ENCODE data around the gene C17orf50. TPM values are rescaled to one million over a fixed set of nuclear protein-coding genes. Genes with fewer than 3 reads are reported as not detected.

Gene C17orf50
- total and polyA plus RNA-seq, 7 donors: 0.07 TPM; not detected in 6

- WGBS, 2 donors: 82 to 90% methylated on average over 29 of the region's 29 CpGs
- H3K27ac ChIP-seq: no peak overlapping the region
- TF ChIP-seq POLR2AphosphoS5 (IDR thresholded peaks at IDR 0.05): no peak
- TF ChIP-seq EP300 (IDR thresholded peaks at IDR 0.05): no peak
- TF ChIP-seq POLR2A (IDR thresholded peaks at IDR 0.05): no peak
- no peak for TF ChIP-seq CTCF (IDR thresholded peaks at IDR 0.05)
- H3K4me1 ChIP-seq: peaks cover 0 to 20% (median 18%) of the 10 kb centered on the region in 4 donors
- no peak for DNase-seq
- intact Hi-C loops (cut with DNase I): no loop called here
- no peaks in the 10 kb centered on the region for H3K9me3 ChIP-seq
- H3K27me3 ChIP-seq: peaks cover 0 to 6% (median 0%) of the 10 kb centered on the region in 3 donors
- H3K36me3 ChIP-seq: no peaks in the 10 kb centered on the region
- H3K4me3 ChIP-seq: no peak overlapping the region
Observed at GRCh38 chr17:35735036-35735805, 25.5 kb upstream of the C17orf50 start.

- Histone ChIP-seq H3K4me3 (no peak overlapping the region), H3K27me3 (peaks cover 0 to 16% (median 3%) of the 10 kb centered on the region in 3 donors), H3K27ac (no peak overlapping the region), H3K36me3 (no peaks in the 10 kb centered on the region), H3K4me1 (peaks cover 0 to 19% (median 14%) of the 10 kb centered on the region in 4 donors), H3K9me3 (no peaks in the 10 kb centered on the region)
- 92 to 94% methylated on average over 5 of the region's 5 CpGs for WGBS, 2 donors
- intact Hi-C loops (cut with DNase I): no loop called here
- no peak for DNase-seq
- TF ChIP-seq EP300 (IDR thresholded peaks at IDR 0.05) (no peak), CTCF (IDR thresholded peaks at IDR 0.05) (no peak), POLR2A (IDR thresholded peaks at IDR 0.05) (no peak), POLR2AphosphoS5 (IDR thresholded peaks at IDR 0.05) (no peak)
Observed at GRCh38 chr17:35736236-35736635, 24.5 kb upstream of the C17orf50 start.

- WGBS, 2 donors: 86 to 89% methylated on average over 5 of the region's 5 CpGs
- intact Hi-C loops (cut with DNase I): no loop called here
- no peak for DNase-seq
- Histone ChIP-seq H3K36me3 (no peaks in the 10 kb centered on the region), H3K27ac (no peak overlapping the region), H3K27me3 (peaks cover 18 to 40% (median 19%) of the 10 kb centered on the region in 3 donors), H3K4me1 (peaks cover 0 to 8% (median 7%) of the 10 kb centered on the region in 4 donors), H3K4me3 (no peak overlapping the region), H3K9me3 (no peaks in the 10 kb centered on the region)
- TF ChIP-seq CTCF (IDR thresholded peaks at IDR 0.05) (no peak), POLR2A (IDR thresholded peaks at IDR 0.05) (no peak), POLR2AphosphoS5 (IDR thresholded peaks at IDR 0.05) (no peak)
Observed at GRCh38 chr17:35738519-35739133, 22.1 kb upstream of the C17orf50 start.

- intact Hi-C loops (cut with DNase I): loop anchor here (10.0 kb wide), 3 partner anchors 75 to 575 kb away; partner anchors contain the start of gene SLFN12L
- H3K27me3 ChIP-seq: peaks cover 21 to 56% (median 32%) of the 10 kb centered on the region in 3 donors
Observed at GRCh38 chr17:35740216-35740615, 20.5 kb upstream of the C17orf50 start.

More at GRCh38 chr17:35740216-35740615, 20.5 kb upstream of the C17orf50 start:
- Histone ChIP-seq H3K4me3 (no peak overlapping the region), H3K9me3 (no peaks in the 10 kb centered on the region), H3K27ac (no peak overlapping the region), H3K36me3 (no peaks in the 10 kb centered on the region), H3K4me1 (peaks cover 0 to 8% (median 7%) of the 10 kb centered on the region in 4 donors)
- 89 to 91% methylated on average over 7 of the region's 7 CpGs for WGBS, 2 donors
- TF ChIP-seq POLR2A (IDR thresholded peaks at IDR 0.05) (no peak), EP300 (IDR thresholded peaks at IDR 0.05) (no peak), POLR2AphosphoS5 (IDR thresholded peaks at IDR 0.05) (no peak), CTCF (IDR thresholded peaks at IDR 0.05) (no peak)
- peak; percentile 19 for DNase-seq
